ENCODE results near the gene BSDC1.

The BSDC1 gene

DNA sequence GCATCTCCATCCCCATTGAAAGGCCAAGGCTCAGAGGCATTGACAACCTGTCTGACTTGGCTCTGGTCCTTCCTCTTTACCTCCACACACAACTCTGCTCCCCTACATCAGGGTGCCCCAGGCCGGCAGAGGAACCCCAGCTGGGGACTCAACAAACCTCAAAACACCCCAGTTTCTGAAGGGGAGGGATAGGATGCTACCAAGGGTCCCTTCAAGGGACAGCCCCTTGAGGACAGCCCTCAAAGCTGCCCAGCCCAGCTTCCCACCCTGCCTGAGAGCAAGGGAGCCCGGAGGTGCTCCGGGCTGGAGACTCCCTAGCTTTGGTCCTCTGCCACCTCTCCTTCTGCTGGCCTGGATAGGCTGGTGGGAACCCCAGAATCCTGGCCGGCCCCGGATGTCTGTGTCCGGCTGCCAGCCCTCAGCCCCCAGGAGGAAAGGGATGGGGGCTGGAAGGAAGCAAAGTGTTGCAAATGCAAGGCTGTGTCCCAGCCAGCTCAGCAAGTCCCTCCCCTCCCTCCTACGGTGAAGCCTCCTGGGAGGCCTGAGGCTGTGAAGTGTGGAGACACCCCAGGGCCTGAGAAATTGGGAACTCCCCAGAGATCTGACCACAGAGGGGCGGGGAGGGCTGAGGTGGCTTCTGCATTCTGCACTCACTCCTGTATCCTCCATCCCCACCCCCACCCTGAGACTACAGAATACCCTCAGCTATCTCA lies 57.1 kb downstream of the BSDC1 start:
- Histone ChIP-seq H3K4ac (ENCODE audit: low read depth, low read length) (no peak overlapping the region), H3K79me1 (ENCODE audit: low read length) (peaks cover 30% of the 10 kb centered on the region), H2BK5ac (ENCODE audit: low read depth, low read length, poor library complexity) (no peak overlapping the region), H4K8ac (ENCODE audit: low read depth, low read length) (no peak overlapping the region), H4K12ac (ENCODE audit: low read depth, low read length) (no peak overlapping the region), H3K14ac (ENCODE audit: low read length) (no peak overlapping the region), H4K91ac (ENCODE audit: low read depth, low read length) (peak overlapping the region; percentile 75), H3K36me3 (ENCODE audit: control insufficient read depth in 1 of 2, insufficient read depth in 2 of 2, low read length in 2 of 2) (peaks cover 15 to 20% of the 10 kb centered on the region in 2 experiments), H3K9me3 (ENCODE audit: insufficient read depth, low read depth, low read length) (no peaks in the 10 kb centered on the region), H3K79me2 (ENCODE audit: control insufficient read depth, insufficient read depth, low read length, poor library complexity) (peaks cover 16% of the 10 kb centered on the region), H2BK12ac (ENCODE audit: low read length) (no peak overlapping the region), H3K4me1 (ENCODE audit: control insufficient read depth in 1 of 2, insufficient read depth in 2 of 2, low read length in 2 of 2) (peaks cover 58 to 68% of the 10 kb centered on the region in 2 experiments), H2AFZ (ENCODE audit: insufficient read depth, low read length, poor library complexity) (no peak overlapping the region), H3K27ac (ENCODE audit: low read depth, low read length) (no peak overlapping the region), H3K27me3 (ENCODE audit: insufficient read depth, low read length) (no peaks in the 10 kb centered on the region), H3K4me2 (ENCODE audit: low read length) (peak overlapping the region; percentile 60), H2AK5ac (ENCODE audit: low read length) (no peak overlapping the region), H3K18ac (ENCODE audit: low read length) (no peak overlapping the region), H2BK120ac (ENCODE audit: insufficient read depth, low read length, poor library complexity) (no peak overlapping the region), H3K23ac (ENCODE audit: low read length) (no peak overlapping the region), H3K4me3 (ENCODE audit: low read depth, low read length) (no peak overlapping the region), H3K9ac (ENCODE audit: low read length) (no peak overlapping the region)
- peak in 1 of 2 donors; percentile 41 for DNase-seq
- no CpG with 5 or more reads among the region's 8 CpGs for WGBS (ENCODE audit: extremely low coverage, insufficient coverage, insufficient read length)

DNA sequence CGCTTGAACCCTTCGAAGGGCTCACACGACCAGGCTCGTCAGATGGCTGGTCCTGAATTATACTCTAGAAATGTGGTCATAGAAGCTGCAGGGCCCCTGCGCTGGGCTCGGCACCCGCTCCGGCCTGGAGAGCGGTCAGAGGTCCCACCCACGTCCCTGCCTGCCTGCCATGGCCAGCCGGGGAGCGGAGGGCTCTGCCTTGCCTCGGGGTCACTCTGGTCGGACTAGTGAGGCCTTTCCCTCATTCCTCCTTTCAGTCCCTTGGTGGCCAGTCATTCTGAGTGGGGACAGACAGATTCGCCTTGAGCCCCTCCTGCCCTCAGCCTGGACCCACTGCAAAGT lies 57.7 kb downstream of the BSDC1 start:
- Histone ChIP-seq H3K23ac (ENCODE audit: low read length) (no peak overlapping the region), H3K9me3 (ENCODE audit: insufficient read depth, low read depth, low read length) (no peaks in the 10 kb centered on the region), H4K91ac (ENCODE audit: low read depth, low read length) (peak overlapping the region; percentile 75), H3K36me3 (ENCODE audit: control insufficient read depth in 1 of 2, insufficient read depth in 2 of 2, low read length in 2 of 2) (peaks cover 21 to 26% of the 10 kb centered on the region in 2 experiments), H3K27ac (ENCODE audit: low read depth, low read length) (no peak overlapping the region), H3K79me2 (ENCODE audit: control insufficient read depth, insufficient read depth, low read length, poor library complexity) (peaks cover 16% of the 10 kb centered on the region), H2BK12ac (ENCODE audit: low read length) (no peak overlapping the region), H2BK120ac (ENCODE audit: insufficient read depth, low read length, poor library complexity) (peak overlapping the region; percentile 31), H3K18ac (ENCODE audit: low read length) (no peak overlapping the region), H3K4ac (ENCODE audit: low read depth, low read length) (no peak overlapping the region), H3K27me3 (ENCODE audit: insufficient read depth, low read length) (no peaks in the 10 kb centered on the region), H3K14ac (ENCODE audit: low read length) (peak overlapping the region; percentile 29), H3K4me1 (ENCODE audit: control insufficient read depth in 1 of 2, insufficient read depth in 2 of 2, low read length in 2 of 2) (peaks cover 63 to 69% of the 10 kb centered on the region in 2 experiments), H2AK5ac (ENCODE audit: low read length) (no peak overlapping the region), H2BK5ac (ENCODE audit: low read depth, low read length, poor library complexity) (no peak overlapping the region), H3K4me3 (ENCODE audit: low read depth, low read length) (peak overlapping the region; percentile 50), H3K79me1 (ENCODE audit: low read length) (peaks cover 33% of the 10 kb centered on the region), H4K8ac (ENCODE audit: low read depth, low read length) (peak overlapping the region; percentile 18), H3K4me2 (ENCODE audit: low read length) (peak overlapping the region; percentile 60), H3K9ac (ENCODE audit: low read length) (no peak overlapping the region), H2AFZ (ENCODE audit: insufficient read depth, low read length, poor library complexity) (no peak overlapping the region), H4K12ac (ENCODE audit: low read depth, low read length) (no peak overlapping the region)
- no CpG with 5 or more reads among the region's 15 CpGs for WGBS (ENCODE audit: extremely low coverage, insufficient coverage, insufficient read length)
- DNase-seq: no peak

DNA sequence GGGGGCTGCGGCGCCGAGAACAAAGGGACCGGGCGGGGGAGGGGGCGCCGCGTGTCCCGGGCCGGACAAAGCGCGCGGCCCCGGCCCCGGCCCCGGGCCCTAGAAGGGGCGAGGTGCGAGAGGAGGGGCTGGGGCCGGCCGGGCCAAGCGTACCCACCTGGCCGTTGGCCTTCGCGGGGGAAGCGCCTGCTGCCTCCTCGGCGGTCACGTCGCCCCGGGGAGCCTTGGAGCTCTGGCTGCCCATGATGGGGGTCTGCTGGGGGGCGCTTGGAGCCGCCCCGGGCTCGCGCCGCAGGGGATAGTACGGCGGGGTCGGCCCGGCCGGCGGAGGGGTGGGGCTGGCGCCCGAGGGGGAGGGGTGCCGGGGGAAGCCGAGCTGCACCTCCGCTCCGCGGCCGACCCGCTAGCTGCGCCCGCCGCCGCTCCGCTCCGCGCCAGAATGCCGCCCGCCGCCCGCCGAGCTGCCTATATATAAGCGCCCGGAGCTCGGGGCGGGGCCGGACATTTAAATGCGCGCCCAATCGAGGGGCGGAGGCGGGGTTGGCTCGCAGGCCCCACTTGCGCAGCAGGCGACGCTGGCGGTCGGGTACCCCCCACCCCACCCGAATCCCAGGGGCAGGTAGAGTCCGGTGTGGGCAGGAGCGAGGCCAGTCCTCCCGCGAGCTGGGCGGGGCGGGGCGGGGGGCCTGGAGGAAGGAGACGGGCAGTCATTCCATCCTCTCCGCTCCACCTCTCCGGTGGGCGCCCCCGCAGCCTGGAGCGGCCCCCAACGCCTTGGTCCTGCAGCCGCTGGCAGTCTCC lies 58.3 kb downstream of the BSDC1 start, which contains the start of gene MARCKSL1:
Gene MARCKSL1 (minus strand): TSS at position 444 of the 801 bp plus-strand sequence. CDS start 200 bp downstream, at position 244.
- H4K8ac ChIP-seq (ENCODE audit: low read depth, low read length): peak within 1 kb of the TSS; percentile 78
- peak within 1 kb of the TSS; percentile 96 for H3K9ac ChIP-seq (ENCODE audit: low read length)
- H3K36me3 ChIP-seq (ENCODE audit: control insufficient read depth in 1 of 2, insufficient read depth in 2 of 2, low read length in 2 of 2): peaks cover 24 to 31% of the 10 kb centered on the region in 2 experiments
- H2BK5ac ChIP-seq (ENCODE audit: low read depth, low read length, poor library complexity): peak within 1 kb of the TSS; percentile 87
- peak within 1 kb of the TSS; percentile 95 for H4K91ac ChIP-seq (ENCODE audit: low read depth, low read length)
- H3K23ac ChIP-seq (ENCODE audit: low read length): no peak within 1 kb of the TSS
- peaks cover 16% of the 10 kb centered on the region for H3K79me2 ChIP-seq (ENCODE audit: control insufficient read depth, insufficient read depth, low read length, poor library complexity)
- H4K12ac ChIP-seq (ENCODE audit: low read depth, low read length): peak within 1 kb of the TSS; percentile 55
- H2BK12ac ChIP-seq (ENCODE audit: low read length): no peak within 1 kb of the TSS
- H3K4ac ChIP-seq (ENCODE audit: low read depth, low read length): peak within 1 kb of the TSS; percentile 93
- peak within 1 kb of the TSS; percentile 47 for H2BK120ac ChIP-seq (ENCODE audit: insufficient read depth, low read length, poor library complexity)
- H3K4me3 ChIP-seq (ENCODE audit: low read depth, low read length): peak within 1 kb of the TSS; percentile 96
- WGBS (ENCODE audit: extremely low coverage, insufficient coverage, insufficient read length): no CpG with 5 or more reads among the region's 95 CpGs
- peak within 1 kb of the TSS; percentile 73 for H3K27ac ChIP-seq (ENCODE audit: low read depth, low read length)
- DNase-seq: peak; percentile 56 to 78
- peak within 1 kb of the TSS; percentile 76 for H3K4me2 ChIP-seq (ENCODE audit: low read length)
- peak within 1 kb of the TSS; percentile 91 for H3K18ac ChIP-seq (ENCODE audit: low read length)
- H2AK5ac ChIP-seq (ENCODE audit: low read length): peak within 1 kb of the TSS; percentile 83
- H3K4me1 ChIP-seq (ENCODE audit: control insufficient read depth in 1 of 2, insufficient read depth in 2 of 2, low read length in 2 of 2): peaks cover 59 to 67% of the 10 kb centered on the region in 2 experiments
- no peaks in the 10 kb centered on the region for H3K27me3 ChIP-seq (ENCODE audit: insufficient read depth, low read length)
- H3K79me1 ChIP-seq (ENCODE audit: low read length): peaks cover 33% of the 10 kb centered on the region
- H3K9me3 ChIP-seq (ENCODE audit: insufficient read depth, low read depth, low read length): no peaks in the 10 kb centered on the region
- H3K14ac ChIP-seq (ENCODE audit: low read length): peak within 1 kb of the TSS; percentile 97
- H2AFZ ChIP-seq (ENCODE audit: insufficient read depth, low read length, poor library complexity): no peak within 1 kb of the TSS

DNA sequence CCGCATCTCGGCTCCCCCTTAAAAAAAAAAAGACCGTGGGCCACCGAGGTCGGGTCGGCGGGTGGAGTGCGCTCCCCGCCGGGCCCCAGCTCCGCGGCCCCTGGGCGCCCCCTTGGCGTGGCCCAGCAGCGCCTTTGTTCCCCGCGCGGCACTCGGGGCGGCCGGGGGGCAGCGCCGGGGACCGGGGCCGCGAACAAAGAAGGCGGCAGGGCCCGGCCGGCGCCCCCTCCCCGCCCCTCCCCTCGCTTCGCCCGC lies 58.8 kb downstream of the BSDC1 start:
- no CpG with 5 or more reads among the region's 34 CpGs for WGBS (ENCODE audit: extremely low coverage, insufficient coverage, insufficient read length)
- peak overlapping the region; percentile 23 for H2BK5ac ChIP-seq (ENCODE audit: low read depth, low read length, poor library complexity)
- DNase-seq: no peak

More for the DNA sequence above, 58.8 kb downstream of the BSDC1 start:
- H3K4me2 ChIP-seq (ENCODE audit: low read length): no peak overlapping the region
- H3K4ac ChIP-seq (ENCODE audit: low read depth, low read length): peak overlapping the region; percentile 87
- H2BK120ac ChIP-seq (ENCODE audit: insufficient read depth, low read length, poor library complexity): no peak overlapping the region
- H4K91ac ChIP-seq (ENCODE audit: low read depth, low read length): peak overlapping the region; percentile 95
- peak overlapping the region; percentile 96 for H3K9ac ChIP-seq (ENCODE audit: low read length)
- no peaks in the 10 kb centered on the region for H3K27me3 ChIP-seq (ENCODE audit: insufficient read depth, low read length)
- peaks cover 28 to 37% of the 10 kb centered on the region in 2 experiments for H3K36me3 ChIP-seq (ENCODE audit: control insufficient read depth in 1 of 2, insufficient read depth in 2 of 2, low read length in 2 of 2)
- H3K79me2 ChIP-seq (ENCODE audit: control insufficient read depth, insufficient read depth, low read length, poor library complexity): peaks cover 16% of the 10 kb centered on the region
- H2BK12ac ChIP-seq (ENCODE audit: low read length): no peak overlapping the region
- H3K4me1 ChIP-seq (ENCODE audit: control insufficient read depth in 1 of 2, insufficient read depth in 2 of 2, low read length in 2 of 2): peaks cover 59 to 67% of the 10 kb centered on the region in 2 experiments
- H2AK5ac ChIP-seq (ENCODE audit: low read length): no peak overlapping the region
- H3K4me3 ChIP-seq (ENCODE audit: low read depth, low read length): peak overlapping the region; percentile 96
- H3K27ac ChIP-seq (ENCODE audit: low read depth, low read length): peak overlapping the region; percentile 73
- H2AFZ ChIP-seq (ENCODE audit: insufficient read depth, low read length, poor library complexity): no peak overlapping the region
- no peak overlapping the region for H4K12ac ChIP-seq (ENCODE audit: low read depth, low read length)
- H3K9me3 ChIP-seq (ENCODE audit: insufficient read depth, low read depth, low read length): no peaks in the 10 kb centered on the region
- no peak overlapping the region for H4K8ac ChIP-seq (ENCODE audit: low read depth, low read length)
- H3K79me1 ChIP-seq (ENCODE audit: low read length): peaks cover 33% of the 10 kb centered on the region
- H3K23ac ChIP-seq (ENCODE audit: low read length): no peak overlapping the region
- H3K14ac ChIP-seq (ENCODE audit: low read length): peak overlapping the region; percentile 50
- peak overlapping the region; percentile 27 for H3K18ac ChIP-seq (ENCODE audit: low read length)

All from trophoblast cell (in vitro differentiated cells and primary cell).